Measurements from ENCODE around the gene CFAP100.

CFAP100 gene

DNA sequence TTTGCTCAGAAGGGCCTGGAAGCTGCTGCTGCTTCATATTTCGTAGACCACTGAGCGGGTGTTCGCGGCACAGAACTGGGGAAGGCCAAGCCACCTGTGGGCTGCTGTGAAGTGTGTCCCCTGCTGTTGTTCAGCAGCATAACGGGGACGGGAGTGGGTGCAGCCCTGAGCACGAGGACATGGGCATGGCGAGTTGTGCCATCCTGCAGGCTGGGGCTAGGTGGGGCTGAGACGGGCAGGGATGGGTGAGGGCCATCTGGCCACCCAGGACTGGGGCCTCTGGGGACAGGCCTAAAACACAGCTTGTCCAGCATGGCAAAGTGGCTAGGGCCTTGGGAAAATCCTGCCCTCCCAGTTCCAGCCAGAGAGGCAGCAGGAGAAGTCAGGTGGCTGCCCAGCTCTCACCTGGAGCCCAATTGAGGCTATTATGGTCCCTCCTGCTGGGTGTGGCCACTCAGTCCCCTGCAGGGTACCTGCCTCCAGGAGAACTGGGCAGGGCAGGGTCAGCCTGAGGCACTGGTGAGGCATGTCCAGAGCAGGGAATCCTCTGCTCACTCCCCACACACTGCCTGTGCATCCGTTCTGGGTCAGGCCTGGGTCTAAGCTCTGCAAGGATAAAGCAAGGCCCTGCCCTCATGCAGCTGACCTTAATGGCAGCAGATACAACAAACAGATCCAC is 29.5 kb downstream of the CFAP100 start:
- no peak for DNase-seq

DNA sequence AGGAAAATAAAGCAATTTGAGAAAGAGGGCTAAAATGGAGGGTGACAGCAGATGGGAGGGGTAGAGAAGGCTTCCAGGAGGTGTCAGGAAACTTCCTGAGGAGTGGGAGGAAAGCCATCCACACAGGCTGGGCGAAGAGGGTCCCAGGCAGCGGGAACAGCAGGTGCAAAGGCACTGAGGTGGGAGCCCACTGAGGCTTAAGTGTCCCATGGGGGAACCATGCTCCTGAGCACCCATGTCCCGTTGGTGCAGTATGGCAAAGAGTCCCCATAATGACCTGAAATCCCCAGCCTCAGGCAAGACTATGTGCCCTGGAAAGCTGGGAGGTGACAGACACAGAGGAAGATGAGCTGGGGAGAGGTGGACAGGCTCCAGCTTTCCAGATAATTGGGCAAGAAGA is 30.0 kb downstream of the CFAP100 start:
- no peak for DNase-seq

DNA sequence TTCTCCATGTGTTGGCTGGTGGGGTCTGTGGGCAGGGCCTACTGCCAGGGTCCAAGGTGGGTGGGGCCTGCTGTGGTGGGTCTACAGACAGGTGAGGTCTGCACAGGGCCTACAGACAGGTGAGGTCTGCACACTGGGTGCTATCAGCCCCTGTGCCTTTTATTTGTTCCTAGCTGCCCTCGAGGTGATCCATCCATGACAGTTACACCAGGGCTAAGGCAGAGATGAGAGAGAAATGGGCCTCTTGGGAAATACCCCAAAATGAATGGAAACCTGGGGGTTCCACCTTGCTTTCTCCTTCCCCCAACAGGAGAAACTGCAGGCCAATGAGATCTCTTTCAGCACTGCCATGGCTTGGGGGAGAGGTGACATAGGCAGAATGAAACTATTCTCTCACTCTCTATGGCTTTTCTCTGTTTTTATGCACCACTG is 36.4 kb downstream of the CFAP100 start:
- no peak for DNase-seq

DNA sequence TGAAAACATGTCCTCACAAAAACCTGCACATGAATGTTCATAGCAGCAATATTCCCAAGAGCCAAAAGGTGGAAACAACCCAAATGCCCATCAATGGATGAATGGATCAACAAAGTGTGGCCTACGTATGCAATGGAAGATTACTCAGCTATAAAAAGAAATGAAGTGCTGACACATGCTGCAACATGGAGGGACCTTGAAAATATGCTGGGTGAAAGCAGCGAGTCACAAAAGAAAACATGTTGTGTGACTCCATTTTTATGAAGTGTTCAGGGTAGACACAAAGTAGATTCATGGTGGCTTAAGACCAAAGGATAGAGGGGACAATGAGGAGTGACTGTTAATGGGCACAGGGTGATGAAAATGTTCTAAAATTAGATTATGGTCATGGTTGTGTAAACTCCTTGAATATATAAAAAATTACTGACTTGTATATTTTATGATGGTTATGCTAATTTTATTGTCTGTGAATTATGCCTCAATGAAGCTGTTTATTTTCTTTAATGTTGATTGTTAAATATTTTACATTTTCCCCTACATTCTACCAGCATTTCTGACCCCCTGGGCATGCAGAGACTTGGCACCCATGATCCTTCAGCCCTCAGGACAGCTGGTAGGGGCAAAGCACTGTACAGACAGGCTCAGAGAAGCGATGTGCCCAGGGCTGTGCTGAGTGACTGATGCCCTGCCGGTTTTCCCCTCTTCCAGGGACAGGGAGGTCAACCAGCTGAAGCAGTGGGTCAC is 37.8 kb downstream of the CFAP100 start:
- no peak for DNase-seq

DNA sequence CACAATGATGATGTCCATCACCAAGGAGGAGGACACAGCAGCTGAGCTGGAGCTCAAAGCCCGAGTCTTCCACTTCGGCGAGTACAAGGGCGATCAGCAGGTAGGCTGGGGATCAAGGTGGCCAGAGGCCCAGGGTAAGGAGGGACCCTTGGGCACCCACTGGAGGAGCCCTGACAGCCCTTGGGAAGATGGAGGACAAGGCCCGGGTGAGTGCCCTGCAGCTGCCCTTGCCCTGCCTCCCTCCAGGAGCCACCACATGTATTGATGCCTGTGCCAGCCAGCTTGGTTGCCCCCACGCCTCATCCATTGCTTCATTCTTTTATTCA is 38.4 kb downstream of the CFAP100 start:
- DNase-seq, result no peak

DNA sequence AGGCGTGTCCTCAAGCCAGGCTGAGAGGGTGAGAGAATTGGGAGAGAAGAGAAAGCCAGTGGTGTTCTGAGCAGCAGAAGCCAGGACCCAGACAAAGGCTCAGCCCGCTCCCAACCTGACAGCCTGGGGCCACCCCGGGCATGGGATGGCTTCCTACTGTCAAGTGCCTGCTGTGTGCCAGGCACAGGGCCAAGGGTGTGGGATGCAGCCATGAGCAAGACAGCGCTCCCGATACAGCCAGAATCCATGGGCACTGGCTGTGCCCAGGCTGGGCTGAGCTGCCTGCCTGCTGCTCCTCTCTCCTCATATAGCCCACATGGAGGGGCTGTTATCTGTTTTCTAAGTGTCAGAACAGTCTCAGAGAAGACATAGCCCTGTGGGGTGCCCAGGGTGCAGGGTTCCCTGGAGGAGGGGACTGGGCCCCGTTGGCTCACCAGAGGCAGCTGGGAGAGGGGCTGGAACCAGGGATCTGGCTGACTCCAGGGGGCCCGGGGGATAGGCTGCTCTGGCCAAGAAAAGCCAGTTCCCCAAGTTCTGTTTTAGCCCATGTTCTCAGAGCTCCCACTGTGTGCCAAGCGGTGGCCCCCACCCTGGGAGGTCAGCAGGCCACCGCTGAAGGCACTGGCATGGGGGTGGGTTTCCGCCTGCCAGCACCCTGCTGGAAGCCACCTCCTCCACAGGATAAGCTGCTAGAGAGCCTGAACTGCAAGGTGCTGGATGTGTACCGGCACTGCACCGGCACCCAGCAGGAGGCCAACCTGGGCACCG is 39.0 kb downstream of the CFAP100 start:
- no peak for DNase-seq

DNA sequence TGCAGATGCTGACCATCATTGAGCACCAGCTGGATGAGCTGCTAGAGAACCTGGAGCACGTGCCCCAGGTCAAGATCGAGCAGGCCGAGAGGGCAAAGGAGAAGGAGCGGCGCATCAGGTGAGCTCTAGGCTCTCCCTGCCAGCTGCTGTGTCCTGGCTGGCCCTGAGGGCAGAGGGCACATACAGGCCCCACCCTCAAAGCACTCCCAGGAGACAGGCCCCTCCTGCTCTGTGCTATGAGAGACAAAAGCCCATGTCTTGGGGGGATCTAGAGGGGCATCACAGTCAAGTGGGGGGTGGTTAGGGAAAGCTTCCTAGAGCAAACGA is 39.5 kb downstream of the CFAP100 start:
- no peak for DNase-seq

DNA sequence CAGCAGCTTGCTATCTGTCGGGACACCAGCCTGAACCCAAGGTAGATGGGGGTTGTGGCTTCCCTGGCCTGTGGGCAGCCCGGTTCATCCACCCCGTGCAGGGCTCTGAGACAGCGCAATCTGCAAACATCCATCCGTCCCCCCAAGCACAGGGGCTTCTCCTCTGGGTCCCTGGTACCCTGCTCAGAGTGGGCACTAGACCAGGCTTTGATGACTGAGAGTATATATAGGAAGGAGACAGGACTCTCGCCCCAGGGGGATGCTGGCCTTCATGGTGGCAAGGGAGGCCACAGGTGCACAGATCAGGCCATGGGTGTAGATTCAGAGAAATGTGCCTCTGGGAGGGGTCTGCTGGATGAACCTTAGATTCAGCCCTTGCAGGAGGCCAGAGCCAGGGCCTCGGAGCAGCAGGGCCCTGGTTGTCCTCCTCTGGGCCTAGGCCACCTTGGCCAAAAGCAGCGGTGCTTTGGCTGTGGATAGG is 40.3 kb downstream of the CFAP100 start:
- DNase-seq, result no peak

DNA sequence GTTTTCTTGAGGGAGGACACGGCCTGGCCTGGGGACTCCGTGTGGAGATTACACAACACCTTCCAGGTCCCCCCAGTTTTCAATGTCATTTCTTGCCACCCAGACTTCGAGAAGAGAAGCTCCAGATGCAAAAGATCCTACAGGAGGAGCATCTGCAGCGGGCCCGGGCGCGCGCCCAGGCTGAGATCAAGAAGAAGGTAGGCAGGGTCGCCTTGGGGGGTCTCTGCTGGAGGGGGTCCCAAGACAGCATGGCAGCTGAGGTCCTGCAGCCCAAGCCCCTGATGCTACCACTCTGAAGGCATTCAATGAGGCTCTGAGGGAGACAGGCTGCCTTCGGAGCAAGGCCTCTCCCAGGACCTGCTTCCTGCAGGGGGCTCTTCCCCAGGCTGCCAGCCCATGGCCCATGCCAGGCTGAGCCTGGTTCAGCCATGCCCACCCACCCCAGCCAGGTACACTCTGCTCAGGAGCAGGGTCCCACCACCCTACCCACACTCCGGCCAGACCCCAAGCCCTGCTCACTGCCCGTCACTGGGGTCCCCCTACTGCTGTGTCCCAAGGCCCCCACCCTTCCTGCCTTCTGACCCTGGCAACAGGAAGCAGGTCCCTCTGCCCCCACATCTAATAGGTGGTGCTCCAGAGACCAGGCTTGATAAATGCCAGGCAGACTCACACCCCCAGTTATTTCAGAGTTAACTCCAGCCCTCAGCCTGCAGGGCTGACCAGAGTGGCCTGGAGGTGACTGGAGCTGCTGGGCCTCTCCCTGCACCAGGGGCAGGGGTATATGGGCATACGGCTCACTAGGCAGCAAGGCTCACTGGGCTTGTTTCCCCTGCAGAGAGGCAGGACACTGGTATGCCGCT is 41.0 kb downstream of the CFAP100 start:
- no peak for DNase-seq

DNA sequence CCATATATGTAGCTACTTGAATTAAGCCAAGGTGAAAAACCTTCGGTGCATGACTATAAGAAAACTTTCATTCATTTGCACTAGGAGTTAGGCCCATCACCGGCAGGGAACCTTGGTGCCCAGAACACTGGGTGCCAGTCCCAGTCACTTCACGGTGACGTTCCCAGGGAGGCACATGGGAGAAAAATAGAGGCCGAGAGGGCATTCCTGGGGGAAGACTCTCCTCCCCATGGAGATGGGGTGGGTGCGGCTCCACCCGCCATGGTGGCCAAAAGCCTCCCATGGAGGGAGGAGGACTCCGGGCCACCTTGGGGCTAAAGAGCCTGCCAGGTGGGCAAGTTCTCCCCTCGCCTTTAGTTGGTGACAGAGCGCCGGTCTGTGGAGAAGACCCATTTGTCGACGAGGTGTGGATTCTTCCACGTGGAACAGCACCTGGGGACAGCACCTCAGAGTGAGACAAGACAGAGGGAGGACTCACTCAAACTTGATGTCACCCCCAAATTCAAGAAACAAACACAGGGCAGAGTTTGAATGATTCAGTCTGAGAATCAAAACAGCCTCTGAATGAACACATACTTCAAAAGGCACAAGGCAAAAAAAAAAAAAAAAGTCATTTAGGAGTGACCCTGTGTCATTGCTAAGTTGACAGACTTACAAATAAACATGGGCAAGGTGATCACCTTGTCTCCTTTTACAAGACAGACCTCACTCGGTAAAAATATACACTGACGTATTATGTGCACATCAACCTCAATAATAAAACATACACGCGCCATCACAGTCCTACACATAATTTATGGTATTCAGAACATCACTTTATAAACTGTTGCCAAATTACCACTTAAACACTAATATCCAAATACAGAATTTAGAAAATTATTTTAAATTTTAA is 42.4 kb downstream of the CFAP100 start:
- DNase-seq, result no peak

DNA sequence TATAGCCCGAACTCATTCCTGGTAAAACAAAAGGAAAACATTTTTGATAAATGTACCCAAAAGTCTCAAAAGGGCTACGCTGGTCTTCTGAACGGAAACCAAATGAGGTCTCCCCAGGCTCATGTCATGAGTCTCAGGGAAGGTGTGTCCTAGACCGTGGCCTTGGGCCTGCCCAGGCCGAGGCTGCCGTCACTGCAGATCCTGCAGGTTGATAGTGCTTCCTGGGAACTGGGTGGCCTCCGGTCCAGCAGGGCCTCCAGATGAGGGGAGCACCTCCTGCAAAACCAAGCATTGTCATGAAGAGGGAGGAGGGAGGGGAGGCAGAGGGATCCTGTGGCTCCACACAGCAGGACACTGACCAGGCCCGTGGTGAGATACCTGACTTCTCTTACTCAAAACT is 43.5 kb downstream of the CFAP100 start:
- no peak for DNase-seq

DNA sequence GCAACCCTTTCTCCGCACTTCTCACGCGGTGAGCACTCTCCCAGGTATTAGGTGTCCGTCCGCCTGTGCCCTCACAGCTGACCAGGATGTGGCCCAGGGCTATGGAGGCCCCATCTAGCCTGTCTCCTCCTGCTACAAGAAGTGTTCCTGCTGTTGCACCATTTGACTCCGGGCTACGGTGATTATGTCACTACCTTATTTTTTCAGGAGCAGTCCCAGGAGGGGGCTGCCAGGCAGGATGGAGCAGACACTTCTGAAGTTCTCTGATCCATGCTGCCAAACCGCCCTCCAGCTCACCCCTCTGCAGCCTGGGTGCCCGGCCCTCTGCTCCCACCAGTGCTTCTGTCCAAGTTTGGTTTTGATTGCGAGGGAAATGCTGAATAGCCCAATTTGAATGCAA is 44.0 kb downstream of the CFAP100 start:
- no peak for DNase-seq

DNA sequence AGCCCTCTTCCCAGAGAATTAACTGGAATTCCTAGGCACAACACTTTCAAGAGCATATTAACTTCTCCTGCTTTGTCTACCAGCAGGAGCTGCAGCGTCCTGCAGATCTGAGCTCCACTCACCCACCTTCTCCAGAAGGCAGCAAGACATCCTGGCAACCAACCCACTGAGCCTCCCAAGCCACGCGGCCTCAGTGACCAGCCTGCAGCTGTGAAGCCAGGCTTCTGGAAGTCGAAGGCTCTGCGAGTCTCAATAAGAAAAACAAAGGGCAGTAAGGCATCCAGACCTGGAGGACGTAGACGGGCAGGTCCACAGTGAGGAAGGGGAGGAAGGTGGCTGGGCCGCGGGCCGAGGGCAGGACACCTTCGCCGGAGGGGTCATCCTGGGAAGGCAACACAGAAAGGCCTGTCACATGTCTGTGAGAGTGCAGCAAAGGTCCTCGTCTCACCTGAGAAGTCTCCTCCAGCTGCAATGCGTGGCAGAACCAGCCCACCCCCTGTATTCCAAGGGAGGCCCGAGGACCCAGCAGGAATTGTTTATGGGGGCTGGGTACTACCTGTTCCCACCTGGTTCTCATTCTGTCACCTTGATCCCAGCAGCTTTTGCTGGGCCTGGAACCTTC is 44.7 kb downstream of the CFAP100 start:
- no peak for DNase-seq

DNA sequence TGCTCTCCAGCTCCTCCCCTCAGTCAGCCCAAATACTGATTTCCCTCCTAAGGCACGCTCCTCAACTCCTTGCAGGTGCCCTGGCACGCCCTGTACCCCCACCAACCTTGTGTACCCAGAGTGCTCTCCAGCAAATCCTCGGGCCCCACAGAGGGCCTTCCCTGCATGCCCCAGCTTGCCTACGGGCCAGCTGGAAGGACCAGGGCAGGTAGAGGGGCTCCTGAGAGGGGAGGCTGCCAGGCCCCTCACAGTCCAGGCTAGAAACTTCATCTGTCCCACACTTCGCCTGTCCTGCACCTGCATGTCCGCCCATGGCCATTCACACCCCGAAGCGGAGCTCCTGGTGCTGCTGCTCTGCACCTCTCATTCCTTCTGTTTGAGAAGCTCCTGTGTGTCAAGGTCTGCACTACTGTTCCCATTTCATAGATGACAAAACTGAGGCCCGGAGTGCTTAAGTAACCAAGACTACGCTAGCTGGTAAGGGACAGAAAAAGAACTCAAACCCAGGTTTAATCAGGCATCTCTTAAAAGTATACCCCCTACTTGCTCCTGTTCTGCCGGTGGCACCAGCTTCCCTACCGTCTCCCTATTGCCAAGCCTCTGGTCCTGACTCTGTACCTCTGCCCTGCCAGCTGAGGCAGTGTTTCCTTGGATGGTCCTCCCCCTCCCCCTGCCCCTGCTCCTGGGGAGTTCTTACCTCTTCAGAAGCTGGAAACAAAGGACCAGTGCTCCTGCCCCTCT is 45.4 kb downstream of the CFAP100 start:
- DNase-seq, result no peak

DNA sequence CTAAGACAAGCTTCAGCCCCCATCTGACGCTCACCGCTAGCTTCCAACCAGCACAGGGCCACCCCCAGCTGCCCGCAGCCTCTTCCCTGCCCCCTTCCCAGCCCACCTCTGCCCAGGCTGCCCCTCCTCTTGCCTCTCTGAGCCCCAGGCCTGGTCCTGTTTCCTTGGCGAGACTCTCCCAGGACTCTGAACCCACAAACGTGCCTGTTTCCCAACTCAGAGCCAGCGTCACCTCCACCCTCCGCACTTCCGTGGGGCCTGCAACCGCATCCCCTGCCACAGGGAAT is 45.9 kb downstream of the CFAP100 start:
- no peak for DNase-seq

DNA sequence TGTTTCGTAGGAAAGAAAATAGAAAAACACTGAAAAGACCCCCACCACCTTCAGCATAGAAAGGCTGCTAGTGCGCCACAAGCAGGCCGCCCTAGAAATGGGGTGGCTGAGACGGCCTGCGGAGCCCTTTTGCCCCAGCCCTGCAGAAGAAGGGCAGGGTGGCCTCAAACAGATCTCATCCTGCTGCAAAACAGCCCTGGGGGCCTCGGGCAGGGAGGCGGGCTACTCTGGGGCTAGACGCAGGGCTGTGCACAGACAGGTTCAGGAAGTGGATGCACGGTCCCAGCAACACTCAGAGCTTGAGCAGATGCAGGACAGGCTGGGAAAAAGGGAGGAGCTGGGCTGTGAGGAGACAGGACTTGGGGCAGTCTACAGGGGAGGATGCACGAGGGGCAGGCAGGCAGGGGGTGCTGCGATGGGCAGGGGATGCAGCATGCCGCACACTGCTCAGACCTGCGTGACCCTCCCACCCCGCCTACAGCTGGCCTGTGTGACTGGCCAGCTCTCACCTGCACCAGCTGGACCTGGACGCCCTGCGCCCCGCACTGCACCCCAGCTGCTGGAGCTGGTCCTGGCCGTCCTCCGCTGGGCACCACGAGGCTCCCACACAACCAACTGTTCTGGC is 46.7 kb downstream of the CFAP100 start:
- no peak for DNase-seq

DNA sequence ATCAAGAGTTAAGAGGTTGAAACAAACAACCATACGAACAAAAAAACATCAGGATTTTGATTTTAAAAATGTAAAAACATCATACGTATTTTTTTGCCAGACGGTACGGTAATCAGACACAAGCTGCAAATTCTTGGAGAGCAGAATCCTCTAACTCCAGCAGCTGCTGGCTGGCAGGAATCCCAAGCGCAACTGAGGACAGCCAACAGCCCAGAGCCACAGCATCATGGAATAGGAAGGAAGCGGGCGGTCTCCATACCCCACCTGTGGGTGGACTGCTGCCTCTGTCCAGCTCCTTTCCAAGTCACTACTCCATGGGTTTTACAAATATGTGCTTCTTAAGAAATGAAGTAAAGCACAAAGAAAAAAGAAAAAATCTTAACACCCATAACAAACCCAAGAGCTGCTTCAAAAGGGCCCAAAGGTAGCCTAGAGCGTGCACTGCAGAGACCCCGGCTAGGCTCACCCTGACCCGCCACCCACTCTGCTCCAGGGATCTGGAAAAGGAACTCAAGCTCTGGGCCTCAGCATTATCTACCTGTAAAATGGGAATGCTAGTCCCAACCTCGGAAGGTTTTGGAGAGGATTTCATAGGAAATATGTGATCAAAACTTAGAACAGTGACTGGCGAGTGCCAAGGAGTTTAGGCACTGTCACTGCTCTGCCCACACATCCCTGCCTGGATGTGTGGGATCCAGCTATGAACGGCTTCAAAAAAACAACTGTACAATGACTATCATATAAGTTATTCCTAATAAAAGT is 47.6 kb downstream of the CFAP100 start:
- DNase-seq, result no peak

DNA sequence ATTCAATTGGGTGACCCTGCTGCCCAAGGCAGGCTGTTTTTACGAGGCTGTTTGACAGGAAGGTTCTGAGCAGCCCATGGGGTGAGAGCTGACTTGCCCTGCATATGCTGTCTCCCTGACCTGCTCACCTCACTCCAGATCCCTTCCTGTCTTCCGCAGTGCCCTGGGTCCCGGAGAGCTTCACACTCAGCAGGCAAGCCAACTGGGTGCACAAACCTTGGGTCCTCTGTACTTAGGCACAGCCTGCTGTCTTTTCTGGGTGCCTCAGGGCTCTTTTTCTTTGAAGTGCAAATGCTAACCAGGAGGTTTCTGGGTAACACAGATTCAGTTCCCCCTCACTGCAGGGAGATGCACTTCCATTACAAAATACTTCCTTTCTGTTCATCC is 48.1 kb downstream of the CFAP100 start:
- no peak for DNase-seq

DNA sequence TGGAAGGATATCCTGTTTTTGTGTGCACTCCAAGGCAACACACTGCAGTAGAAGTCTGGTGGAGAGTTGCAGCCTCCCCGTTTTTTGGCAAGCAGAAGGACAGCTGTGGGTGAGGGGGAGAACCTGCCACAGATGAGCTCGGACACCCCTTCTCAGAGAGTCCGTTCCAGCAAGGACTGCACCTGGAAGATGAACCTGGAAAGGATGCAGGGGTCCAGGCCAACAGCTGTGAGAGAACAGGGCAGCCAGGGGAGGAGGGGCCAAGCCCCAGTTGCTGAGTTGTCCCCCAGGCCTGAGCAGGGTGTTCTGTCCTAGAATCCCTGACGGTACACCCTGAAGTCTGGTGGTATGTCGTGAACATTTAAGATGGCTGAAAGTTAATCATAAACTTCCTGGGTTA is 50.8 kb downstream of the CFAP100 start:
- no peak for DNase-seq

DNA sequence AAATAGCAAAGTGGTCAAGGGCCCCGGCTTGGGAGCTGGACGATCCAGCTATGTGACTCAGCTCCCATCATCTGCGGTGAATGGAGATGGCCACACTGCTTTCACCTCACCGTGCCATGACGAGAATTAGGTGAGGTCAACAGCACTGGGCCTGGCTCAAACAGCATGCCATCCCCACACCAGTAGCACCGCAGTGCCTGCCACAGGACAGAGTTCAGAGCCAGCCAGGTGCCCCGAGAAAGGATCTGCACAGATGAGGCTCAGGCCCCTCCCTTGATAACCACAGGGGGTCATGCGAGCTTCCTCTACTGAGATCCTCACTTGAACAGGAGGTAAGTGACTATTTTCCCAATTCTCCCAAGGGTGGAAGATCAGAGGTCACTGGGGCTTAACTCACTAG is 51.6 kb downstream of the CFAP100 start:
- DNase-seq, result no peak

Measured in NCI-H2107 (cell line).